H9 (cell line): ENCODE data around the gene CLIP1. TPM values are rescaled to one million over a fixed set of nuclear protein-coding genes. Genes with fewer than 3 reads are reported as not detected.
"Not testable (repeated sequence)": the region's sequence is repeated elsewhere in the genome, so short reads cannot be mapped to it uniquely, and the experiment has no call there.

ENCODE experiments used
- DNase-seq: peaks from one replicate; pipeline ENCODE4 v3.0.0-alpha.2; 2017
- H2AFZ ChIP-seq: one replicate; pipeline ENCODE4 v1.6.1; 2013; ENCODE audit warnings: mild to moderate bottlenecking, low read length, control low read depth, moderate library complexity
- H2AK5ac ChIP-seq: 2 replicates; pipeline ENCODE4 v1.6.1; 2013; ENCODE audit warnings: low read length, control low read depth, mixed read lengths; ENCODE audit not compliant: insufficient read length
- H2BK120ac ChIP-seq: one replicate; pipeline ENCODE4 v1.6.1; 2013; ENCODE audit warnings: low read depth, mild to moderate bottlenecking, low read length, control low read depth, inconsistent platforms; ENCODE audit not compliant: poor library complexity, severe bottlenecking
- H2BK12ac ChIP-seq: 2 replicates; pipeline ENCODE4 v1.6.1; 2013; ENCODE audit warnings: low read length, control low read depth, mixed read lengths, low read depth; ENCODE audit not compliant: insufficient read length
- H2BK15ac ChIP-seq: 2 replicates; pipeline ENCODE4 v1.6.1; 2013; ENCODE audit warnings: low read depth, low read length, control low read depth
- H2BK20ac ChIP-seq: one replicate; pipeline ENCODE4 v1.6.1; 2013; ENCODE audit warnings: low read depth, mild to moderate bottlenecking, low read length, control low read depth, inconsistent platforms; ENCODE audit not compliant: poor library complexity, severe bottlenecking
- H2BK5ac ChIP-seq: 2 replicates; pipeline ENCODE4 v1.6.1; 2013; ENCODE audit warnings: low read length, control low read depth, mixed read lengths; ENCODE audit not compliant: insufficient read length
- H3K14ac ChIP-seq: 2 replicates; pipeline ENCODE4 v1.6.1; 2013; ENCODE audit warnings: low read length, control low read depth; ENCODE audit not compliant: insufficient read depth
- H3K18ac ChIP-seq: 2 replicates; pipeline ENCODE4 v1.6.1; 2013; ENCODE audit warnings: low read depth, mild to moderate bottlenecking, mixed read lengths, low read length, control low read depth; ENCODE audit not compliant: insufficient read length
- H3K23ac ChIP-seq: 2 replicates; pipeline ENCODE4 v1.6.1; 2013; ENCODE audit warnings: low read length, control low read depth, mixed read lengths, low read depth; ENCODE audit not compliant: insufficient read length
- H3K23me2 ChIP-seq: 2 replicates; pipeline ENCODE4 v1.6.1; 2013; ENCODE audit warnings: low read depth, mild to moderate bottlenecking, mixed read lengths, low read length, control low read depth; ENCODE audit not compliant: insufficient read length, poor library complexity, severe bottlenecking
- H3K27ac ChIP-seq: 2 replicates; pipeline ENCODE4 v1.5.1; 2013; ENCODE audit warnings: low read length, control low read depth, mixed read lengths, low read depth; ENCODE audit not compliant: insufficient read length
- H3K27me3 ChIP-seq: 2 replicates; pipeline ENCODE4 v1.6.1; 2013; ENCODE audit warnings: low read length, control low read depth, inconsistent platforms; ENCODE audit not compliant: insufficient read depth
- H3K4ac ChIP-seq: 2 replicates; pipeline ENCODE4 v1.6.1; 2013; ENCODE audit warnings: low read depth, mild to moderate bottlenecking, control low read depth, inconsistent platforms, low read length, moderate library complexity
- H3K4me1 ChIP-seq: 2 replicates; pipeline ENCODE4 v1.6.1; 2013; ENCODE audit warnings: low read length, control low read depth, inconsistent platforms; ENCODE audit not compliant: insufficient read depth
- H3K4me2 ChIP-seq: 2 replicates; pipeline ENCODE4 v1.6.1; 2013; ENCODE audit warnings: low read length, control low read depth, mixed read lengths; ENCODE audit not compliant: insufficient read length, insufficient read depth
- H3K56ac ChIP-seq: 2 replicates; pipeline ENCODE4 v1.6.1; 2013; ENCODE audit warnings: low read depth, mild to moderate bottlenecking, mixed read lengths, low read length, control low read depth; ENCODE audit not compliant: insufficient read length
- H3K79me1 ChIP-seq: 2 replicates; pipeline ENCODE4 v1.6.1; 2013; ENCODE audit warnings: low read depth, mild to moderate bottlenecking, moderate library complexity, low read length, control low read depth, inconsistent platforms; ENCODE audit not compliant: insufficient read depth, poor library complexity, severe bottlenecking
- H3K79me2 ChIP-seq: 2 replicates; pipeline ENCODE4 v1.6.1; 2013; ENCODE audit warnings: low read length, control low read depth, inconsistent platforms; ENCODE audit not compliant: insufficient read depth
- H3K9ac ChIP-seq: 2 replicates; pipeline ENCODE4 v1.6.1; 2013; ENCODE audit warnings: low read length, control low read depth, mixed read lengths; ENCODE audit not compliant: insufficient read length; ENCODE audit errors: extremely low read depth
- H3K9me3 ChIP-seq: one replicate; pipeline ENCODE4 v1.6.1; 2013; ENCODE audit warnings: low read depth, low read length, inconsistent platforms; ENCODE audit not compliant: control insufficient read depth
- H3T11ph ChIP-seq: one replicate; pipeline ENCODE4 v1.6.1; 2013; ENCODE audit warnings: mild to moderate bottlenecking, low read length, control low read depth, inconsistent platforms
- H4K20me1 ChIP-seq: one replicate; pipeline ENCODE4 v1.6.1; 2013; ENCODE audit not compliant: control insufficient read depth, insufficient read length, insufficient read depth
- H4K5ac ChIP-seq: 2 replicates; pipeline ENCODE4 v1.6.1; 2013; ENCODE audit warnings: low read depth, mild to moderate bottlenecking, mixed read lengths, low read length, control low read depth; ENCODE audit not compliant: insufficient read length
- H4K8ac ChIP-seq: replicated peaks from 2 replicates; pipeline ENCODE4 v1.6.1; 2013; ENCODE audit warnings: low read length, control low read depth, mixed read lengths, low read depth; ENCODE audit not compliant: insufficient read length
- H4K91ac ChIP-seq: 2 replicates; pipeline ENCODE4 v1.6.1; 2013; ENCODE audit warnings: low read depth, mild to moderate bottlenecking, moderate library complexity, mixed read lengths, low read length, control low read depth; ENCODE audit not compliant: insufficient read length
- H3K27ac Mint-ChIP-seq, 3 experiments: 2 replicates in 2 of 3; 3 replicates in 1 of 3; pipeline ENCODE4 v1.8.0; 2020 to 2021; ENCODE audit warnings: mixed read lengths in 3 of 3, mild to moderate bottlenecking in 1 of 3, moderate library complexity in 1 of 3
- H3K27me3 Mint-ChIP-seq: 2 replicates; pipeline ENCODE4 v1.8.0; 2021; ENCODE audit warnings: low read depth, mild to moderate bottlenecking, moderate library complexity, mixed read lengths
- H3K36me3 Mint-ChIP-seq, 3 experiments: 2 replicates in 2 of 3; 3 replicates in 1 of 3; pipeline ENCODE4 v1.8.0; 2020 to 2021; ENCODE audit warnings: low read depth in 3 of 3, mixed read lengths in 3 of 3; ENCODE audit not compliant: insufficient read depth in 1 of 3
- H3K4me1 Mint-ChIP-seq, 2 experiments: 2 replicates each; pipeline ENCODE4 v1.8.0; 2020; ENCODE audit warnings: mixed read lengths in 2 of 2
- H3K4me3 Mint-ChIP-seq, 2 experiments: 2 replicates in 1 of 2; 3 replicates in 1 of 2; pipeline ENCODE4 v1.8.0; 2020 to 2021; ENCODE audit warnings: mild to moderate bottlenecking in 2 of 2, mixed read lengths in 2 of 2, moderate library complexity in 1 of 2
- H3K9me3 Mint-ChIP-seq, 2 experiments: 2 replicates in 1 of 2; 3 replicates in 1 of 2; pipeline ENCODE4 v1.8.0; 2020; ENCODE audit warnings: mild to moderate bottlenecking in 2 of 2, mixed read lengths in 2 of 2, moderate library complexity in 1 of 2
- CTCF ChIP-seq: fragments of 200-600 bp; sonication (generic); conservative IDR thresholded peaks from 3 replicates; pipeline ENCODE4 v1.8.0; 2021; ENCODE audit warnings: antibody characterized with exemption, mild to moderate bottlenecking
- WGBS: extraction: QIAGEN DNeasy Blood & Tissue Kit; methylation state at CpG from one replicate; pipeline ENCODE4 v1.1.7; 2013; ENCODE audit warnings: missing lambda C conversion rate, low lambda C conversion rate, mixed read lengths; ENCODE audit not compliant: insufficient read length; ENCODE audit errors: extremely low coverage; 5-methylcytosine and 5-hydroxymethylcytosine counted together
- total RNA-seq: library from RNA; stranded (reverse); gene quantifications from 2 replicates; pipeline ENCODE4 v1.2.1, GENCODE V29; 2021

CLIP1 gene
- total RNA-seq, 1 experiment from 2014 or later = 23.6 TPM

- H3K27ac ChIP-seq = no peak overlapping the region
- H3K27ac Mint-ChIP-seq = 0 out of 7 replicates have a peak overlapping the region, but pooled peaks of 1 of the 3 experiments have one; percentile 20
These were observed 49.1 kb upstream of the CLIP1 start for GRCh38 chr12:122471324-122472226.

GRCh38 chr12:122470576-122470975, 48.1 kb upstream of the CLIP1 start:
- H3K36me3 Mint-ChIP-seq = peaks cover 11 to 30% (median 24%) of the 10 kb centered on the region in 3 experiments; a peak in 6 of 7 replicates
- no CpG with 5 or more reads among the region's 7 CpGs for WGBS
- H3K4ac ChIP-seq, H4K91ac ChIP-seq, H3K4me2 ChIP-seq, H3K18ac ChIP-seq, H2BK15ac ChIP-seq, H3K79me2 ChIP-seq, DNase-seq, H3K27me3 ChIP-seq, H3K23me2 ChIP-seq, H3K4me1 Mint-ChIP-seq, H2BK120ac ChIP-seq, H2BK5ac ChIP-seq, H4K20me1 ChIP-seq, H3T11ph ChIP-seq, H3K9ac ChIP-seq, H3K27ac ChIP-seq, H2AFZ ChIP-seq, H3K9me3 Mint-ChIP-seq, H3K27ac Mint-ChIP-seq, H3K9me3 ChIP-seq, H3K56ac ChIP-seq, H3K27me3 Mint-ChIP-seq, H2AK5ac ChIP-seq, H3K4me3 Mint-ChIP-seq, H3K4me1 ChIP-seq, H2BK20ac ChIP-seq, H2BK12ac ChIP-seq, H3K14ac ChIP-seq, H4K5ac ChIP-seq, H3K79me1 ChIP-seq, H4K8ac ChIP-seq, H3K23ac ChIP-seq: not testable (repeated sequence)

More at GRCh38 chr12:122471324-122472226, 49.1 kb upstream of the CLIP1 start:
- H3K9me3 Mint-ChIP-seq = peaks cover 0 to 3% of the 10 kb centered on the region in 2 experiments; a peak in 1 of 5 replicates
- Histone ChIP-seq H3K4me2 (no peak overlapping the region), H2BK15ac (no peak overlapping the region), H3K9ac (no peak overlapping the region), H3T11ph (no peak overlapping the region), H3K9me3 (no peaks in the 10 kb centered on the region), H3K4ac (no peak overlapping the region), H4K20me1 (no peaks in the 10 kb centered on the region), H2AK5ac (no peak overlapping the region), H2AFZ (no peak overlapping the region), H2BK20ac (no peak overlapping the region), H4K5ac (no peak overlapping the region), H3K79me2 (no peaks in the 10 kb centered on the region), H4K91ac (no peak overlapping the region), H4K8ac (no peak overlapping the region), H3K23ac (no peak overlapping the region), H2BK120ac (no peak overlapping the region), H3K27me3 (no peaks in the 10 kb centered on the region), H3K14ac (no peak overlapping the region), H3K56ac (no peak overlapping the region), H2BK5ac (no peak overlapping the region), H2BK12ac (no peak overlapping the region), H3K79me1 (no peaks in the 10 kb centered on the region), H3K4me1 (no peaks in the 10 kb centered on the region), H3K18ac (no peak overlapping the region), H3K23me2 (no peaks in the 10 kb centered on the region)
- H3K27me3 Mint-ChIP-seq = no peaks in the 10 kb centered on the region
- H3K4me3 Mint-ChIP-seq = no peak overlapping the region
- H3K4me1 Mint-ChIP-seq = no peaks in the 10 kb centered on the region
- TF ChIP-seq CTCF = peak; percentile 90
- H3K36me3 Mint-ChIP-seq = peaks cover 20 to 40% (median 34%) of the 10 kb centered on the region in 3 experiments; a peak in 6 of 7 replicates
- no peak for DNase-seq
- WGBS = no CpG with 5 or more reads among the region's 3 CpGs
